MCF 10A (cell line): ENCODE measurements around the gene DNAJC30. TPM values are rescaled to one million over a fixed set of nuclear protein-coding genes. Genes with fewer than 3 reads are reported as not detected.
A peak's percentile ranks its signal among the peaks of the same experiment; 100 is the strongest.

ENCODE experiments used
- Bru-seq: library from RNA; stranded (reverse); fragments of 400-500 nt; gene quantifications from one replicate; lab custom pipeline; 2021; lab: Mats Ljungman, UMichigan
- BruChase-seq, 2 experiments: library from RNA; stranded (reverse); fragments of 400-500 nt; gene quantifications; one replicate each; lab custom pipeline; 2021; lab: Mats Ljungman, UMichigan
- BruUV-seq: library from RNA; stranded (reverse); fragments of 400-500 nt; replicated peaks from 2 replicates; lab custom pipeline; 2021; lab: Mats Ljungman, UMichigan
- CTCF ChIA-PET: fragments of 300-600 bp; sonication (Branson Sonifier 250); formaldehyde crosslinking; extraction: SDS; loops from one replicate; lab custom pipeline; 2021; ENCODE audit warnings: antibody characterized with exemption, inconsistent platforms; lab: Yijun Ruan, JAX
- POLR2A ChIA-PET: fragments of 300-600, 350-650 bp; sonication (Branson Sonifier 250); formaldehyde crosslinking; extraction: SDS; loops from one replicate; lab custom pipeline; 2020; ENCODE audit warnings: antibody characterized with exemption, inconsistent platforms; lab: Yijun Ruan, JAX
- DNase-seq: peaks from one replicate; pipeline ENCODE4 v3.0.0-alpha.2; 2018; ENCODE audit not compliant: unreplicated experiment
- H3K27ac Mint-ChIP-seq: one replicate; pipeline ENCODE4 v1.8.0; 2022; ENCODE audit warnings: mild to moderate bottlenecking, low read depth, mixed read lengths; ENCODE audit not compliant: unreplicated experiment
- H3K27me3 Mint-ChIP-seq: one replicate; pipeline ENCODE4 v1.8.0; 2022; ENCODE audit warnings: mixed read lengths; ENCODE audit not compliant: insufficient read depth, unreplicated experiment
- H3K36me3 Mint-ChIP-seq: one replicate; pipeline ENCODE4 v1.8.0; 2022; ENCODE audit warnings: mild to moderate bottlenecking, moderate library complexity, mixed read lengths; ENCODE audit not compliant: insufficient read depth, unreplicated experiment
- H3K4me1 Mint-ChIP-seq: one replicate; pipeline ENCODE4 v1.8.0; 2022; ENCODE audit warnings: mixed read lengths; ENCODE audit not compliant: insufficient read depth, unreplicated experiment
- H3K4me3 Mint-ChIP-seq: one replicate; pipeline ENCODE4 v1.8.0; 2022; ENCODE audit warnings: mild to moderate bottlenecking, moderate library complexity, mixed read lengths; ENCODE audit not compliant: unreplicated experiment
- H3K9me3 Mint-ChIP-seq: one replicate; pipeline ENCODE4 v1.8.0; 2022; ENCODE audit warnings: mixed read lengths; ENCODE audit not compliant: unreplicated experiment
- intact Hi-C: fragments of 100-400 bp; cut with micrococcal nuclease; formaldehyde crosslinking; loops from 2 replicates; pipeline ENCODE4 v1.14.1; 2022
- long read RNA-seq: library from polyadenylated mRNA; stranded (forward); transcript quantifications from one replicate; pipeline ENCODE4 v2.0.0, GENCODE V29; 2022
- total RNA-seq: library from RNA; stranded (reverse); gene quantifications from 2 replicates; pipeline ENCODE4 v1.2.3, GENCODE V29; 2022
- TF ChIP-seq, protein P1 (sequence below): fragments of 200-600 bp; IDR thresholded peaks from one replicate; pipeline ENCODE4 v1.8.0; 2022; ENCODE audit warnings: antibody characterized with exemption, mild to moderate bottlenecking; ENCODE audit not compliant: unreplicated experiment

The DNAJC30 gene
- 11.0 and 11.4 TPM in 2 replicates for total RNA-seq
- Bru-seq, nascent RNA: percentile 78 among the genes with signal in this experiment
- BruChase-seq, experiment 1, labeled RNA remaining after a 6-hour chase: percentile 65 among the genes with signal in this experiment
- percentile 75 among the genes with signal in this experiment for BruChase-seq, experiment 2, labeled RNA remaining after a 2-hour chase
- long read RNA-seq, transcript DNAJC30-201 (1 exons, 2,485 nt): major isoform, 37 of 37 reads
- long read RNA-seq, partial matches to known transcripts: 0 of 37 reads
- long read RNA-seq, other reads (novel, unspliced or antisense): 0 of 37 reads

DNA sequence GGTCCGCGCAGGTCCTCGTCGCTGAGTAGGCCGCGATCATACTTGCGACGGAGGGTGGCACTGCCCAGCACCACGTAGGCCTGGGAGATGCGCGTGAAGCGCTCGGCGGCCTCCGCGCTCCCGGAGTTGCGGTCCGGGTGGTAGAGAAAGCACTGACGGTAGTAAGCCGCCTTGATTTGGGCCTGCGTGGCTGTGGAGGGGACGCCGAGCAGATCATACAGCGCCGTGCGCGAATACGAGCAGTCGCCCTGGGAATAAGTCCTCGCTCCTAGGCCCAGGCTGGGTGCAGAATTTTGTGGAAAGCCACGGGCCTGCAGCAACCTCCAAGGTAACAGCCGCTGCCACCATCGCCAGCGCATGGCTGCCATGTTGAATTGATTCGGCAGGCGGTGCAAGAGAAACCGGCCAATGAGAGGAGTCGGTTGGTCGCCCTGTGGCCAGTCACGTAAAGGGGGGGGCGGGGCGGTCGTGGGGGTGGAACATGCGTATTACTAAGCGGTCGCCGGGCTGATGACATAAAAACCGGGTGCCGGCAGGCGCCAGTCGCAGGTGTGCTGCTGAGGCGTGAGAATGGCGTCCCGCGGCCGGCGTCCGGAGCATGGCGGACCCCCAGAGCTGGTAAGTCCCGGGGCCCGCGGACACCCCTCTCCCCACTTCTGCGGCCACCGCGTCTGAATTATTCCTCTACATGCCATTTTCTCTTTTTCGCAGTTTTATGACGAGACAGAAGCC lies at the start of gene DNAJC30, which contains the start of gene BUD23:
Gene DNAJC30 (minus strand): TSS at position 398 of the 732 bp plus-strand sequence. CDS start 30 bp downstream, at position 368.
Gene BUD23 (plus strand): TSS at position 542 of the 732 bp plus-strand sequence. CDS start 29 bp downstream, at position 571.
- Mint-ChIP-seq H3K4me3 (peak within 1 kb of the TSS; percentile 94), H3K36me3 (peaks cover 27% of the 10 kb centered on the region), H3K27ac (peak within 1 kb of the TSS; percentile 97), H3K27me3 (no peaks in the 10 kb centered on the region), H3K9me3 (no peaks in the 10 kb centered on the region), H3K4me1 (peaks cover 18% of the 10 kb centered on the region)
- TF ChIP-seq, protein P1, sequence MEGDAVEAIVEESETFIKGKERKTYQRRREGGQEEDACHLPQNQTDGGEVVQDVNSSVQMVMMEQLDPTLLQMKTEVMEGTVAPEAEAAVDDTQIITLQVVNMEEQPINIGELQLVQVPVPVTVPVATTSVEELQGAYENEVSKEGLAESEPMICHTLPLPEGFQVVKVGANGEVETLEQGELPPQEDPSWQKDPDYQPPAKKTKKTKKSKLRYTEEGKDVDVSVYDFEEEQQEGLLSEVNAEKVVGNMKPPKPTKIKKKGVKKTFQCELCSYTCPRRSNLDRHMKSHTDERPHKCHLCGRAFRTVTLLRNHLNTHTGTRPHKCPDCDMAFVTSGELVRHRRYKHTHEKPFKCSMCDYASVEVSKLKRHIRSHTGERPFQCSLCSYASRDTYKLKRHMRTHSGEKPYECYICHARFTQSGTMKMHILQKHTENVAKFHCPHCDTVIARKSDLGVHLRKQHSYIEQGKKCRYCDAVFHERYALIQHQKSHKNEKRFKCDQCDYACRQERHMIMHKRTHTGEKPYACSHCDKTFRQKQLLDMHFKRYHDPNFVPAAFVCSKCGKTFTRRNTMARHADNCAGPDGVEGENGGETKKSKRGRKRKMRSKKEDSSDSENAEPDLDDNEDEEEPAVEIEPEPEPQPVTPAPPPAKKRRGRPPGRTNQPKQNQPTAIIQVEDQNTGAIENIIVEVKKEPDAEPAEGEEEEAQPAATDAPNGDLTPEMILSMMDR: no peak
- BruUV-seq: no TSS peak
- DNase-seq: peak; percentile 97
- ChIA-PET POLR2A (interaction anchor here (0.6 to 1.5 kb wide), 7 partner anchors 14 to 492 kb away, joined by 3 to 4 read pairs (median 3); partner anchors contain the start of gene STX1A), CTCF (interaction anchor here (1.1 to 2.3 kb wide), 3 partner anchors 10 to 49 kb away, joined by 3 to 6 read pairs (median 6); no protein-coding TSS in a partner anchor)
- intact Hi-C loops: loop anchor here (1.0 to 2.0 kb wide), 3 partner anchors 36 to 70 kb away; partner anchors contain the start of genes MLXIPL and STX1A

DNA sequence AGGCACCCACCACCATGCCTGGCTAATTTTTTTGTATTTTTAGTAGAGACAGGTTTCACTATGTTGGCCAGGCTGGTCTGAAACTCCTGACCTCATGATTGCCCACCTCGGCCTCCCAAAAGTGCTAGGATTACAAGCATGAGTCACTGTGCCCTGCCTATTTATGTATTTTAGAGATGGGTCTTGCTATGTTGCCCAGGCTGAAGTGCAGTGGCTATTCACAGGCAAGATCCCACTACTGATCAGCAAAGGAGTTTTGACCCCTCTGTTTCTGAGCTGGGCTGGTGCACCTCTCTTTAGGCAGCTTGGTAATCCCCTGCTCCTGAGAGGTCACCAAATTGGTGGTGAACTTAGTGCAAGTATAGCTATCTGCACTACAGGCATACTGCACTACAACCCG lies 49.1 kb upstream of the DNAJC30 start:
- no peak for DNase-seq
- H3K4me3 Mint-ChIP-seq: no peak overlapping the region
- no peaks in the 10 kb centered on the region for H3K27me3 Mint-ChIP-seq
- TF ChIP-seq, protein P1: no peak
- CTCF ChIA-PET: interaction anchor here (0.5 to 10.0 kb wide), 6 partner anchors 49 to 125 kb away, joined by 3 to 67 read pairs (median 4); partner anchors contain the start of genes BUD23 and DNAJC30
- no peaks in the 10 kb centered on the region for H3K9me3 Mint-ChIP-seq
- intact Hi-C loops: no loop called here
- peaks cover 13% of the 10 kb centered on the region for H3K4me1 Mint-ChIP-seq
- BruUV-seq: no TSS peak
- H3K27ac Mint-ChIP-seq: no peak overlapping the region
- POLR2A ChIA-PET: interaction anchor here (0.8 kb wide), 1 partner anchor 122 kb away, joined by 3 read pairs; no protein-coding TSS in a partner anchor
- H3K36me3 Mint-ChIP-seq: peaks cover 30% of the 10 kb centered on the region

DNA sequence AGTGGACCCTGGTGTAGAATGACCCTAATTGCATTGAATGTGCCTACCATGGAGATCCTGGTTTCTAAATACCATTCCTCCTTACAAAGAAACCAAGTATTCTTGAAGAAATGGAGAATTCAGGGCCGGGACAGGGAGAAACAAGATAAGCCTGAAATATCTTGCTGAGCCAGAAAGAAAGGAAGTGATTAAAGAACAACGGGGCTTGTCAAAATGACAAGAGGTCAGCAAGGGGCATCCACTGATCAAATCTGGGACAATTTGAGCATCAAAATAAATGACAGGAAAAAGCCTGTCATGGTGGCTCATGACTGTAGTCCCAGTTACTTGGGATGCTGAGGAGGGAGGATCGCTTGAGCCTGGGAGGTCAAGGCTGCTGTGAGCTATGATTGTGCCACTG lies 47.2 kb upstream of the DNAJC30 start:
- H3K4me1 Mint-ChIP-seq: peaks cover 13% of the 10 kb centered on the region
- POLR2A ChIA-PET: no interaction called here

More for the DNA sequence above, 47.2 kb upstream of the DNAJC30 start:
- TF ChIP-seq, protein P1: no peak
- no peaks in the 10 kb centered on the region for H3K9me3 Mint-ChIP-seq
- no peak overlapping the region for H3K27ac Mint-ChIP-seq
- no peak overlapping the region for H3K4me3 Mint-ChIP-seq
- H3K36me3 Mint-ChIP-seq: peaks cover 17% of the 10 kb centered on the region
- BruUV-seq: no TSS peak
- no peak for DNase-seq
- CTCF ChIA-PET: interaction anchor here (0.7 to 10.0 kb wide), 4 partner anchors 120 to 145 kb away, joined by 4 to 67 read pairs (median 6); no protein-coding TSS in a partner anchor
- no peaks in the 10 kb centered on the region for H3K27me3 Mint-ChIP-seq
- intact Hi-C loops: no loop called here
